DOHH2 (cell line): Measurements from ENCODE around the gene ATP8A2.

ENCODE experiments used
- H3F3A ChIP-seq: fragments of 200-600 bp; sonication (generic), shearing (Covaris generic); 2 replicates; pipeline ENCODE4 v1.6.0; 2016; ENCODE audit warnings: antibody characterized with exemption, mild to moderate bottlenecking; ENCODE audit not compliant: control insufficient read depth, insufficient read depth
- H3K27ac ChIP-seq: fragments of 200-600 bp; sonication (generic); 2 replicates; pipeline ENCODE4 v1.5.1; 2014; ENCODE audit warnings: low read depth, mild to moderate bottlenecking, low read length, moderate library complexity
- H3K27me3 ChIP-seq: fragments of 200-600 bp; sonication (generic); 2 replicates; pipeline ENCODE4 v1.6.1; 2014; ENCODE audit warnings: mild to moderate bottlenecking, low read length, mixed read lengths; ENCODE audit not compliant: control insufficient read depth
- H3K36me3 ChIP-seq: fragments of 200-600 bp; sonication (generic); 2 replicates; pipeline ENCODE4 v1.6.1; 2014; ENCODE audit warnings: mild to moderate bottlenecking, low read length, moderate library complexity, mixed read lengths; ENCODE audit not compliant: control insufficient read depth
- H3K4me1 ChIP-seq: fragments of 200-600 bp; sonication (generic); 2 replicates; pipeline ENCODE4 v1.6.1; 2014; ENCODE audit warnings: mild to moderate bottlenecking, low read length, mixed read lengths; ENCODE audit not compliant: control insufficient read depth
- H3K4me2 ChIP-seq: fragments of 200-600 bp; sonication (generic); 2 replicates; pipeline ENCODE4 v1.6.0; 2014; ENCODE audit warnings: mild to moderate bottlenecking, low read length, moderate library complexity
- H3K4me3 ChIP-seq: fragments of 200-600 bp; sonication (generic); 2 replicates; pipeline ENCODE4 v1.5.1; 2014; ENCODE audit warnings: mild to moderate bottlenecking, low read length, mixed read lengths
- H3K79me2 ChIP-seq: fragments of 200-600 bp; sonication (generic); 2 replicates; pipeline ENCODE4 v1.6.1; 2014; ENCODE audit warnings: mild to moderate bottlenecking, low read length, mixed read lengths; ENCODE audit not compliant: control insufficient read depth
- H3K9me2 ChIP-seq: fragments of 200-600 bp; sonication (generic); replicated peaks from 2 replicates; pipeline ENCODE4 v1.6.1; 2014; ENCODE audit warnings: mild to moderate bottlenecking, low read length, mixed read lengths; ENCODE audit not compliant: control insufficient read depth
- H3K9me3 ChIP-seq: fragments of 200-600 bp; sonication (generic); 2 replicates; pipeline ENCODE4 v1.6.1; 2014; ENCODE audit warnings: antibody characterized with exemption, low read length, mixed read lengths; ENCODE audit not compliant: control insufficient read depth, insufficient read depth
- H4K20me1 ChIP-seq: fragments of 200-600 bp; sonication (generic); 2 replicates; pipeline ENCODE4 v1.6.0; 2014; ENCODE audit warnings: low read depth, mild to moderate bottlenecking, antibody characterized with exemption, low read length, moderate library complexity; ENCODE audit not compliant: control insufficient read depth, insufficient read depth
- CTCF ChIP-seq: fragments of 200-600 bp; sonication (generic); IDR thresholded peaks from one replicate; pipeline ENCODE4 v1.5.1; 2014; ENCODE audit warnings: antibody characterized with exemption, mild to moderate bottlenecking, low read depth, low read length; ENCODE audit not compliant: poor library complexity, severe bottlenecking
- EZH2phosphoT487 ChIP-seq: fragments of 200-600 bp; sonication (generic); IDR thresholded peaks from 2 replicates; pipeline ENCODE4 v1.6.1; 2017; ENCODE audit warnings: borderline replicate concordance, mild to moderate bottlenecking, antibody characterized with exemption, low read length, moderate library complexity, mixed read lengths

The ATP8A2 gene

DNA sequence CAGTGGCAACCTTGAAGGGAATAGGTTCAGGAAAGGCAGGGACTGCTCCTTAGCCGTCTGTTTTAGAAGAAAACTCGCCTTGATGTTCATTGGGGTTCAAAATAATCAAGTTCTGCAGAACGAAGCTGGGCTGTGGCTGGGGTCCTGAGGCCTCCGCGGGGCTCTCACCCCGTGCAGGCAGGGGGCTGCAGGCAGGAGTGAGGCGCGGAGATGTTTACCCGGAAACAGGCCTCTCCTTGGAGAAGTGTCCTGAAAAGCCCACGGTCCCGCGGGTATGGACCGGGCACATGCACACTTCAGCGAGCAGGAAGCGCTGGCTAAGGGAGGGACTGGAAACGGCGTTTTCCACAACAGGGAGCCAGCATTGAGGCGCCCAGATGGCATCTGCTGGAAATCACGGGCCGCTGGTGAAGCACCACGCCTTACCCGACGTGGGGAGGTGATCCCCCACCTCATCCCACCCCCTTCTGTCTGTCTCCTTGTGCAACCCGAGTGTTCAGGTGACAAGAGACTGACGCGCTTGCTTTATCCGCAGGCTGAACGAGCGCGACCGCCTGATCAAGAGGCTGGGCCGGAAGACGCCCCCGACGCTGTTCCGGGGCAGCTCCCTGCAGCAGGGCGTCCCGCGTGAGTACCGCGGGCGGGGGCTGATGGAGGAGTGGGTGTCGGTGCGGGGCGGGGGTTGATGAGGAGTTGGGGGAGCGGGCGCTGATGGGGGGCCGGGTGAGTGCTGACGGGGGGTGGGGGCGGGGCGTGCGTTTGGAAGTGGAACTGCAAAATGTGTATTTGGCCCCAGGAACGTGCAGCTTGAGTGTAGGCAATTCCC lies 640.4 kb downstream of the ATP8A2 start:
- no peaks in the 10 kb centered on the region for H3K79me2 ChIP-seq
- no peaks in the 10 kb centered on the region for H3K4me1 ChIP-seq
- H3K36me3 ChIP-seq: no peaks in the 10 kb centered on the region
- H3K4me3 ChIP-seq: no peak overlapping the region
- no peaks in the 10 kb centered on the region for H4K20me1 ChIP-seq
- H3F3A ChIP-seq: no peaks in the 10 kb centered on the region
- TF ChIP-seq EZH2phosphoT487 (no peak), CTCF (no peak)
- H3K4me2 ChIP-seq: no peak overlapping the region
- no peak overlapping the region for H3K27ac ChIP-seq
- no peaks in the 10 kb centered on the region for H3K9me2 ChIP-seq
- H3K27me3 ChIP-seq: 0 out of 2 replicates have a peak, but pooled peaks cover 3% of the 10 kb centered on the region
- H3K9me3 ChIP-seq: no peaks in the 10 kb centered on the region

DNA sequence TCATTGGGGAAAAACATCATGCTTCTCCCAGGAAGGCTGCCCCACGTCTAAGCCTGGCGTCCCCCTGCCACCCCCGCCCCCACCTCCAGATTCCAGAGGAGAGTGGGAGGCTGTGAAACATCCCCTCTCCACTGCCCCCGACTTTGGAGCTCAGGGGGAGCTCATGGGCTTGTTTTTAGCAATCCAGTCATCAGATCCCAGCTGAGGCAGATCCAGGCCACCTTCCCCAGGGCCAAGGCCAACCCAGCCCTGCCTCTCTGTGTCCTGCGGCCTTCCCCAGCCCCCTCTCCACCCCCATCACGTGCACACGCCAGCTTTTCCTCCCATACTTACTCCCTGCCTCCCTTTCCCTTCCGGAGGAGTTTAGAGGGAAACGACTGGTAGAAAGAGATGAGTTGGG lies 641.2 kb downstream of the ATP8A2 start:
- Histone ChIP-seq H3K4me3 (no peak overlapping the region), H3K4me1 (no peaks in the 10 kb centered on the region), H3K79me2 (no peaks in the 10 kb centered on the region), H3K9me2 (no peaks in the 10 kb centered on the region), H3K9me3 (no peaks in the 10 kb centered on the region), H4K20me1 (no peaks in the 10 kb centered on the region), H3K4me2 (no peak overlapping the region), H3K36me3 (no peaks in the 10 kb centered on the region), H3K27ac (no peak overlapping the region), H3F3A (no peaks in the 10 kb centered on the region), H3K27me3 (0 out of 2 replicates have a peak, but pooled peaks cover 3% of the 10 kb centered on the region)
- no peak for TF ChIP-seq CTCF
- TF ChIP-seq EZH2phosphoT487: no peak

GRCh38 chr13:26015271-26016125 lies 643.7 kb downstream of the ATP8A2 start:
- H4K20me1 ChIP-seq: no peaks in the 10 kb centered on the region
- H3K4me2 ChIP-seq: no peak overlapping the region
- H3K36me3 ChIP-seq: no peaks in the 10 kb centered on the region
- no peaks in the 10 kb centered on the region for H3K9me3 ChIP-seq
- no peak overlapping the region for H3K4me3 ChIP-seq
- no peak overlapping the region for H3K27ac ChIP-seq
- no peaks in the 10 kb centered on the region for H3K9me2 ChIP-seq
- TF ChIP-seq EZH2phosphoT487 (no peak), CTCF (no peak)
- H3F3A ChIP-seq: no peaks in the 10 kb centered on the region
- 0 out of 2 replicates have a peak, but pooled peaks cover 3% of the 10 kb centered on the region for H3K27me3 ChIP-seq
- no peaks in the 10 kb centered on the region for H3K79me2 ChIP-seq
- H3K4me1 ChIP-seq: no peaks in the 10 kb centered on the region
